ENCODE measurements around the gene HOXA5.

DNA sequence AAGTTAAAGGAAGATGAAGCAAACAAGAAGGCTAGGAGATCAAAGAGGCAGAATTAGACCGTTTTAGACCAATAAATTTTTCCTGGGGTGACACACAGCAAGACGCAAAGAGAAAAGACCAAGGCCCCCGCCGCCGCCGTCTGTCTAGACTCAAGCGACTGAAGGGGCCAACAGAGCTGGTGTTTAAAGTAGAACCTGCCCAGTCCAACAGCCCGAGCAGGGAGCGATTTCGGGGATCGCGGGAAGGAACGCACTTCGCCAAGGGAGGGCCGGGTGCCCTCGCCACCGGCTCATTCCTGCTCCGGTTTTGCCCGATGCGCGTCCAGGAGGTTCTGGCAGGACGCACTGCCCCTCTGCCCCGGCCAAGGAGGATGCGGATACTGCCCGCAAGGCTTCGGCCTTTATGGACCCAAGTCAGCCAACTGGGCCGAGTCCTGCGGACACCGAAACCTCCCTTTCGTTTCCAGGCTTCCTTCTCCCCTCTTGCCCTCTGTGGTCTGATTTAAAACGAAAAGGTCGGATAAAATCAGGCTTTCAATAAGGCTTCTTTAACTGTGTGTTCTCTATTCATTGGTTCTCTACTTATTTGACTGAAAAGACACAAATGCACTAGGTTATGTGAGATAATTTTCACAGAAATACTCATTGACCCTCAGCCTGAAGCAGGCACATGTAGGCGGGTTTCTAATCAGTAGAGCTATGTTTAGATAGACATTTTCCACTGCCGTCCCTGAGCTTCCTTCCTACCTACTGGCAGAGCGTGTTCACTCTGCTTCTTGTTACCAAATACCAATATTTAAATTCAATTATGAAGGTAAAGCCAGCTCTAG is 15.2 kb upstream of the HOXA5 start:
- TF ChIP-seq, protein P1, sequence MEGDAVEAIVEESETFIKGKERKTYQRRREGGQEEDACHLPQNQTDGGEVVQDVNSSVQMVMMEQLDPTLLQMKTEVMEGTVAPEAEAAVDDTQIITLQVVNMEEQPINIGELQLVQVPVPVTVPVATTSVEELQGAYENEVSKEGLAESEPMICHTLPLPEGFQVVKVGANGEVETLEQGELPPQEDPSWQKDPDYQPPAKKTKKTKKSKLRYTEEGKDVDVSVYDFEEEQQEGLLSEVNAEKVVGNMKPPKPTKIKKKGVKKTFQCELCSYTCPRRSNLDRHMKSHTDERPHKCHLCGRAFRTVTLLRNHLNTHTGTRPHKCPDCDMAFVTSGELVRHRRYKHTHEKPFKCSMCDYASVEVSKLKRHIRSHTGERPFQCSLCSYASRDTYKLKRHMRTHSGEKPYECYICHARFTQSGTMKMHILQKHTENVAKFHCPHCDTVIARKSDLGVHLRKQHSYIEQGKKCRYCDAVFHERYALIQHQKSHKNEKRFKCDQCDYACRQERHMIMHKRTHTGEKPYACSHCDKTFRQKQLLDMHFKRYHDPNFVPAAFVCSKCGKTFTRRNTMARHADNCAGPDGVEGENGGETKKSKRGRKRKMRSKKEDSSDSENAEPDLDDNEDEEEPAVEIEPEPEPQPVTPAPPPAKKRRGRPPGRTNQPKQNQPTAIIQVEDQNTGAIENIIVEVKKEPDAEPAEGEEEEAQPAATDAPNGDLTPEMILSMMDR (IDR thresholded peaks at IDR 0.05), result no peak
- no peak for TF ChIP-seq ZFX (IDR thresholded peaks at IDR 0.05; ENCODE audit: borderline replicate concordance)

Measured in 22Rv1 (cell line).